SK-N-SH treated with all-trans-retinoic acid at 6 μM for 48 hours (cell line): ENCODE measurements around the gene RNPEPL1.

ENCODE experiments used
- BACH2 ChIP-seq: fragments of 250-450 bp; sonication (Bioruptor Pico); IDR thresholded peaks from 2 replicates; pipeline ENCODE4 v1.9.0; 2021; ENCODE audit warnings: mild to moderate bottlenecking, borderline replicate concordance
- RARB ChIP-seq: fragments of 250-450 bp; sonication (Bioruptor Pico); IDR thresholded peaks from 2 replicates; pipeline ENCODE4 v1.8.0; 2021; ENCODE audit warnings: mild to moderate bottlenecking, moderate library complexity
- SNAI2 ChIP-seq: fragments of 250-450 bp; sonication (Bioruptor Pico); IDR thresholded peaks from 2 replicates; pipeline ENCODE4 v1.5.0; 2020; ENCODE audit warnings: mild to moderate bottlenecking, moderate library complexity
- ZFP3 ChIP-seq: fragments of 250-450 bp; sonication (Bioruptor Pico); IDR thresholded peaks from 2 replicates; pipeline ENCODE4 v1.5.0; 2020; ENCODE audit warnings: mild to moderate bottlenecking, moderate library complexity
- ZFP30 ChIP-seq: fragments of 450-650 bp; formaldehyde crosslinking; IDR thresholded peaks from 2 replicates; pipeline ENCODE4 v1.5.0; 2022; ENCODE audit warnings: mild to moderate bottlenecking, moderate library complexity
- ZNF70 ChIP-seq: fragments of 450-650 bp; formaldehyde crosslinking; IDR thresholded peaks from 2 replicates; pipeline ENCODE4 v1.5.0; 2020; ENCODE audit warnings: mild to moderate bottlenecking, moderate library complexity
- ZNF8 ChIP-seq: fragments of 450-650 bp; formaldehyde crosslinking; IDR thresholded peaks from 2 replicates; pipeline ENCODE4 v1.5.0; 2020; ENCODE audit warnings: mild to moderate bottlenecking, moderate library complexity

GRCh38 chr2:240557808-240558207 is 10.5 kb upstream of the RNPEPL1 start, which contains the start of gene ANKMY1:
- TF ChIP-seq ZFP30 (CRISPR knock-in tag) (no peak), ZFP3 (no peak), ZNF70 (CRISPR knock-in tag) (no peak), RARB (CRISPR knock-in tag) (no peak), SNAI2 (CRISPR knock-in tag) (no peak), BACH2 (no peak), ZNF8 (CRISPR knock-in tag) (no peak)
